ENCODE measurements around the gene GRIK5.
A peak's percentile ranks its signal among the peaks of the same experiment; 100 is the strongest.
"Not testable (repeated sequence)": the region's sequence is repeated elsewhere in the genome, so short reads cannot be mapped to it uniquely, and the experiment has no call there.

Gene GRIK5

DNA sequence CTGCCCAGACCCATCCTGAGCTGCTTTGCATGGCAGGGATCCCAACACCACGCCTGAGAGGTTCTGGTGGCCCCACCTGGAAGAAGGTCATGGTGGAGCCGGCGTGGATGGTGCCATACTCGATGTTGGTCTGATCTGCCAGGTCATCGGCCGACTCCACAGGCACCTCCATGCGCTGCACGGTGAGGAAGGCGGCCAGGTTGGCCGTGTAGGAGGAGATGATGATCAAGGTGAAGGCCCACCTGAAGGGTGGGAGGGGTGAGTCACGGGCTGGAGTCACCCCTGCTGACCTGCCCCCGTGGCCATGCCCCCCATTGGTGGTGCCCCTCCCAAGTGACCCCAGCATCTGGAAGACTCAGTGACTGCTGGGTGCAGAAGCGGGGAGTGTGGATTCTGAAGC lies 63.4 kb downstream of the GRIK5 start:
- DNase-seq = no peak

DNA sequence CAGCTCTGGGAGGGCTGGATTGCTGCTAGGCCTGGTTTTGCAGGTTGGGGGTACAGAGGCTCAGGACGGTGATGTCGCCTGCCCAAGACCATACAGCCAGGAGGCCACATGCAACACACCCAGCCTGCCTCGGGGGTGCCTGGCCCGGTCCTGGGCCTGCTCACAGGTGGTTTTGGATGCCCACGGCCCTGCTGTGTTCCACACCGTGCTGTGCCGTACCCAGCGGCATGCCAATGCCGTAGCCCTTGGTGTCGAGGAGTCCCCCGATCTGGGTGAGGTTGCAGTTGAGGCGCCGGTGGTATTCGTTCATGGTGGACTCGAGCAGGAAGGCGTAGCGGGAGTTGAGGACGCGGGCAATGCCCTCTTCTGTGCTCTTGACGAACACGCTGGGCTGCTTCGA lies 64.5 kb downstream of the GRIK5 start:
- DNase-seq = no peak

DNA sequence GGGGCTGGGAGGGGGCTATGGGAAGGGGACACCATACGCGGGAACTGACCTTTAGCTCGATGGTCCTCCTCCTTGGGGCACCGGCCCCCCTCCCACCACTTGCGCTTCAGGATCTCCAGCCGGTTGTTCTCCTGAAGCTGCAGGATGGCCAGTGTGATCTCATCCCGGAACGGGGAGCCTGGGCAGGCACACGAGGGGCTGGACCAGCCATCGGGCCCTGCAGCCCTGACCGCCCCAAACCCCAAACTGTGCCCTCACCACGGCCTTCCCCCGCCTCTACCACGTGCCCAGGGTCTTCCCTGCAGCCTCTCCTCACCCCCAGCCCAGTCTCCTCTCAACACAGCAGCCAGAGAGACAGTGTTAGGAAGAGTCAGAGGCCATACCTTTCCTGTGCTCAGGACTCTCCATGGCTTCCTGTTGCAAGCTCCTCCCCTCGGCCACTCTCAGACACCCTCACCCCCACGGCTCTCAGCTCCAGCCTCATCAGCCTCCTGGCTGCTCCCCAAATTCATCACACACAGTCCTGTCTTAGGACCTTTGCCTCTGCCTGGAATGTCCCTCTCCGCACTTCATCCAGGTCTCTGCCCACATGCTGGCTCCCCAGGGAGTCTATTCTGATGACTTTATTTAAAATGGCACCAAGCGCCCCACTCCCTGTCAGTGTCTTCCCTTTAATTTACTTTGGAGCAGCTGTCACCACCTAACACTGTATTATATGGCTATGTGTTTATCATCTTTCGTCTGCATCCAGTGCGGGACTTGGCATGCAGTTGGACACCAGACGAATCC lies 66.3 kb downstream of the GRIK5 start:
- DNase-seq = no peak

- no peak for DNase-seq
Observed at GRCh38 chr19:41999878-42000208, 70.2 kb downstream of the GRIK5 start.

- no peak for DNase-seq
Observed at GRCh38 chr19:41999071-41999877, 70.7 kb downstream of the GRIK5 start.

DNA sequence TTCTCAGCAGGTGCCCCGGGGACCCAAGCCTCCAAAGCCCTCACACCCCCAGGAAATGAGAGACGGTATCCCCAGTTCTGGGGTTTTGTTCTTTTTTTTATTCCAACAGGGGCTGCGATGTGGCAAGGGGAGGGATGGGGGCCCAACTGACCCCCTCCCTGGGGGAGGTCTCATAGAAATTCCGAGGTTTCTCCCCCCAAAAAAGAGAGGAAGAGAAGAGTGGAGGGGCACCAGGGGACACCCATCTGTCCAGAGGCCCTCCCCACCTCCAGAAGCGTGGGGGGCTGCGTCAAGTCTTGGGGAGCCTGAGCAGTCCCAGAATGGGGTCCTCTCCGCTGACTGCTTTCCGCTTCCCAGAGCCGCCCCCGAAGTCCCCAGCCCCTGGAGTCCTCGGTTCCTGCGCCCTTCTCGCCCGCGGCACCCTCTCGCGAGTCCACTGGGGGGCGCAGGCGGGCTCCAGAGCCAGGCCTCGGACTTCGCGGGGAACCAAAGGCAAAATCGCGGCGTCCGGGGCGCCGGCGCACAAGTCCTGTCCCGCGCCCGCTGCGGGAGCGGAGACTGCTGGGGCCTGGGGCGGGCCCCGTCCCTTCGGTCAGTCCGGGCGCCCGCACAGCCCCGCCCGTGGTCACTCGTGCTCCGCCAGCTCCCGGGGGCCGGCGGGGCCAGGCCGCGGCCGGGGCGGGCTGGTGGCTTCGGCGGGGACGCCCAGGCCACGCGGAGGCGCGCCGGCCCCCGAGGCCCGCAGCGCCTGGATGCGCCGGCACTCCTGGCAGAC lies 71.6 kb downstream of the GRIK5 start:
- DNase-seq = peak; percentile 25

DNA sequence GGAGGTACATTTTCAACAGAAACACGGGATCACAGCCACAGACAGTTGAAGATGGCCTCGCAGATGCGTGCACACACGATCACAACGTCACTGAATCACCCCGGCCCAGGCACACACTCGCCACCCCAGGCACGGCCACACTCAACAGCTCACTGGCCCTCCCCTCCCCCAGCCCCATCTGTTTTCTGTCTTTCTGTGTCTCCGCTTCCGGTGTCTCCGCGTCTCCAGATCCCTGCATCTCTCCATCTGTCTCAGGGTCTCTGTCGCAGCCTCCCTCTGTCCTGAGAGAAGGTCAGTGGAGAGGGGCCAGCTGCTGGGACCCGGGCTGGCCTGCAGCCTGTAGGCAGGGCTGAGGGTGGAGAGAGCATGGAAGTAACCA lies 72.2 kb downstream of the GRIK5 start:
- no peak for DNase-seq

- peak; percentile 46 for DNase-seq
Observed at GRCh38 chr19:41997121-41997850, 72.7 kb downstream of the GRIK5 start.

DNA sequence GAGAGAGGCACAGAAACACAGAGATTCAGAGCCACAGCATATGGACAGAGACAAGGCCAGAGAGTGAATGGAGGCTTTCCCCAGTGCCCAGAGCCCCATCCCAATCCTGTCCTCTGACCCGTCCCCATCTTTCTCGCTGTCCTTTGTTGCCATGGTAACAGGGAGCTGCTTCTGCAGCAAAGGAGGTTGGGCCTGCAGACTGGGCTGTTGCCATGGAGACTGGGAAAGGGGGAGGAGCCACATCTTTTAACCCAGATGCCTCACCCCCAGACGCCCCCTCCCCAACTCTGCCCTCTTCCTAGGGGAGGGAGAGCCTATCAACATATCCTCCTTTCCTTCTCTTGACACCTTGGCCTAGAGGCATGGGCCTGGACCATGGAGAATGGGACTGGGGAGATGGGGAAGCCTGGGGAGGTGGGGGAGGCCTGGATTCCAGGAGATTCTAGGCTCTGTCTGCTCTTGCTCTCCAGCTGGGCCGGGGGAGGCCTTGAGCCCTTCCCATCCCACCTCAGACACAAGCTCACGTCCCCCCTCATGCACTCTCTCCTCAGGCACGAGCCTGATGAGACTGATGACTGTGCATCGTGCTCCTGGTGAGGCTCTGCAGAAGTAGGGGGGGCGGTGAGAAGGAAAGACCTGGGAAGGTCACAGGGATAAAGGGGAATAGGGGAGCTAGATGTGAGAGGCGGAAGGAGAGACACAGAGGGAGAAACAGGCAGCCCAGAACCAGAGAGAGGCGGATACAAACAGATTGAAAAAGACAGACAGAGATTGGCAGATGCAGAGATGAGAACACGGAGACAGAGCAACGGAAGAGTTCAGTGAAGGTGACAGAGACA lies 73.8 kb downstream of the GRIK5 start:
- DNase-seq = no peak

GRCh38 chr19:41994994-41995958 lies 74.7 kb downstream of the GRIK5 start:
- no peak for DNase-seq

DNA sequence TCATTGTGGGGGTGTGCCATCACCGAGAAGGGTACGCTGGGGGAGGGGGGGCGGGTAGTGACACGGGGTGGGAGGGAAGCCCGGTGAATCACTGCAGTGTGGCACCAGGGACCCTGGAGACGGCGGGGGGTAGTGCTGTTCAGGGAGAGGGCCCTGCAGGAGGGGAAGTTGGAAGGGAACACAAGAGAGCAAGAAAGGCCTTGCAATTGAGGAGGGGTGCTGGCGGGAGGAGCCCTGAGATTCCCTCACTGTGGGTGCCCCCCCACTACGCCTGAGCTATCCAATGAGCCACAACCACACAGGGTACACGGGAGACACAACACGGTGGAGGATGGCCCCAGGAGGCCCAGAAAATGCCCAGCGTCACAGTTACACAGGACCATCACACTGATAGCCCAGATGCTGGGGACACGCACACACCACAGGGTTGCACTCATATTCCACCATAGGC lies 75.5 kb downstream of the GRIK5 start:
- peak; percentile 16 for DNase-seq

GRCh38 chr19:41993612-41994483 lies 76.2 kb downstream of the GRIK5 start, which contains the start of gene ATP1A3:
Gene ATP1A3, minus strand, starts transcription at chr19:41994230. Its CDS starts 154 bp downstream, at chr19:41994076.
- DNase-seq = peak; percentile 46

GRCh38 chr19:41991925-41992569 lies 78.0 kb downstream of the GRIK5 start:
- not testable (repeated sequence) for DNase-seq

DNA sequence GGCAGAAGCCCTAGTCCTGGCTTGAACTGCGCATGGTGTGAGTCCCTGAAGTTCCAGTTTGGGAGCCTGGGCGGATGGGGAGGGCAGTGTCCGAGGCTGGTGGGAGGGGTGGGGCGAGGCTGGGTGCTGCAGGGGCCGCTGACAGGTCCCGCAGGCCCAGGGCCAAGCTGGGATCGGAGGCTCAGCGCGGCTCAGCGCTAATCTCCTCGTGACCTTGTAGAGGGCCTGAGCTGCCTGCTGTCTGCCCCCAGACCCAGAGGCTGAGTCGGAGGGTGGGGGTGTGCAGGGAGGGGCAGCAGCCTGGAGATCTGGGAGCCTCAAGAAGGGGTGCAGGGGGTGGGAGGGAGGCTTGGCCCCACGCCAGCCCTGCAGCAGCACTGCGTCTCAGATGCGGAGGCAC lies 79.0 kb downstream of the GRIK5 start:
- no peak for DNase-seq

- DNase-seq = no peak
Observed at GRCh38 chr19:41990615-41991014, 79.4 kb downstream of the GRIK5 start.

DNA sequence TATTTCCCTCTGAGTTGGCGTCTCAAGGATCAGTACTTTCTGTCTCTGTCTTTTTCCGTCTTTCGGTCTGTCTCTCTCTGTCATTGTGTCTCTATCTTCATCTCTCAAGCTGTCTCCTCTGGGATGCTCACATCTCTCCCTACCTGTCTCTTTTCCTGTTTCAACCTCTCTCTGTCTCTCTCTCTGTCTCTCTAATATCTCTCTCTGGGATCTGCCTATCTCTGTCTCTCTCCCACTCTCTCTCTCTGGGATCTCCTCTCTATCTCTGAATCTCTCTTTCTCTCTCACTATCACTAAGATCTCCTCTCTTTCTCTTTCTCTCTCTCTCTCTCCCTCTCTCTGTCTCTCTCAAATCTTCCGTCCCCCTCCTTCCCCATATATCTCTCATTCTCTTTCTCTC lies 80.0 kb downstream of the GRIK5 start:
- DNase-seq = no peak

DNA sequence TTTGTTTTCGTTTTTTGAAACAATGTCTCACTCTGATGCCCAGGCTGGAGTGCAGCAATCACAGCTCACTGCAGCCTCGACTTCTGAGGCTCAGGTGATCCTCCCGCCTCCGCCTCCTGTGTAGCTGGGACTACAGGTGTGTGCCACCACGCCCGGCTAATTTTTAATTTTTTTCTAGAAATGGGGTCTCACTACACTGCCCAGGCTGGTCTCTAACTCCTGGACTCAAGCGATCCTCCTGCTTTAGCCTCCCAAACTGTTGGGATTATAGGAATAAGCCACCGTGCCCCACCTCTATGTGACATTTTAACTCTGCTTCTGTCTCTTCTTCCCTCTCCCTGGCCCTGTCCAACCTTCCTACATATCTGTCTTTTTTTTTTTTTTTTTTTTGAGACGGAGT lies 81.1 kb downstream of the GRIK5 start:
- DNase-seq = no peak

DNA sequence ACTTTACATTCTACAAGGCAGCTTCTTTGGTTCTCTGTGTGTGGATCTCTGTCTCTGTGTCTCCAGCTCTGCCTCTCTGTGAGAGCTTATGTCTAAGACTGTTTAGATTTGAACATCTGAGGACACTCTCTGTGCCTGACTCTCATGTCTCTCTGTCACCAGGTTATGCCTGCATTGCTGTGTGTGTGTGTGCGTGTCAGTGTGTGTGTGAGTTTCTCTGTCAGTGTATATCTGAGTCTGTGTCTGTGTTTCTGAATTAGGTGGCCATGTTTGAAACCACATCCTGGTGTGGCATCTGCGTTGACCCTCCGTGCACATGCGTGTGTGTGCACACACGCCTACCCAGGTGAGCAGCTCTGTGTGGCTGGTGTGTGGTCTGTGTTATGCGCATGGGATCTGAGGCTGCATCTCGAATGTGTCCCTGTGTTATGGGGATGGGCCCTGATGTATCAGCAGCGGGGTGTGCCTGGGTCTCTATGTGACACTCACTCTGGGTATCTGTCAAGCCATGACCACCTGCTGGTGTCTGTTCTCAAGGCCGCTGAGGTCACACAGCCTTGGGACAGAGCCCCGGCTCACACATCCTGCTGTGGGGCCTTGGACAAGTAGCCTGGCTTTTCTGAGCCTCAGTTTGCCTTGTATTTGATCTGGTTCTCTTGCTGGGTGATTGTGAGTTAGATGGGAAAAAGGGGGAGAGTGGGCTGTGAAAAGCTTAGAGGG lies 82.7 kb downstream of the GRIK5 start:
- DNase-seq = no peak

All from stimulated activated CD4-positive, alpha-beta T cell treated with anti-CD3 and anti-CD28 coated beads, Interleukin-4, amount 100 ng/mL, for 24 hours (primary cell).